HG03280 (cell line): ENCODE data around the gene CRTAC1.

ENCODE experiments used
- ATAC-seq: cut with Tn5 transposase; IDR thresholded peaks from one replicate; pipeline ENCODE4 v1.9.1; 2021; ENCODE audit warnings: mild to moderate bottlenecking, moderate library complexity; ENCODE audit not compliant: unreplicated experiment

CRTAC1 gene

GRCh38 chr10:98030093-98030821 lies at the start of gene CRTAC1:
CRTAC1 (minus strand) TSS chr10:98030621; CDS start chr10:98030472, 149 bp downstream.
- no peak for ATAC-seq

- ATAC-seq = no peak
Observed at GRCh38 chr10:98078774-98079173, 48.4 kb upstream of the CRTAC1 start.

GRCh38 chr10:98077223-98077622 lies 46.8 kb upstream of the CRTAC1 start:
- ATAC-seq = no peak

- ATAC-seq = no peak
Observed at GRCh38 chr10:98076086-98076485, 45.7 kb upstream of the CRTAC1 start.

GRCh38 chr10:98074315-98074911 lies 44.0 kb upstream of the CRTAC1 start:
- ATAC-seq = no peak

GRCh38 chr10:98067165-98067564 lies 36.7 kb upstream of the CRTAC1 start:
- ATAC-seq = no peak

- no peak for ATAC-seq
Observed at GRCh38 chr10:98063740-98064027, 33.3 kb upstream of the CRTAC1 start.

GRCh38 chr10:98062424-98062823 lies 32.0 kb upstream of the CRTAC1 start:
- no peak for ATAC-seq

- ATAC-seq = no peak
Observed at GRCh38 chr10:98060079-98060478, 29.7 kb upstream of the CRTAC1 start.

GRCh38 chr10:98058295-98058694 lies 27.9 kb upstream of the CRTAC1 start:
- ATAC-seq = no peak

- no peak for ATAC-seq
Observed at GRCh38 chr10:98055841-98056516, 25.6 kb upstream of the CRTAC1 start.

- no peak for ATAC-seq
Observed at GRCh38 chr10:98047009-98047741, 16.8 kb upstream of the CRTAC1 start.

GRCh38 chr10:98045785-98046389 lies 15.5 kb upstream of the CRTAC1 start:
- ATAC-seq = peak; percentile 71

GRCh38 chr10:98041352-98042043 lies 11.1 kb upstream of the CRTAC1 start:
- ATAC-seq = no peak

GRCh38 chr10:98039690-98040381 lies 9.4 kb upstream of the CRTAC1 start:
- no peak for ATAC-seq

- no peak for ATAC-seq
Observed at GRCh38 chr10:98038288-98038687, 7.9 kb upstream of the CRTAC1 start.

- no peak for ATAC-seq
Observed at GRCh38 chr10:98035599-98035998, 5.2 kb upstream of the CRTAC1 start.

- ATAC-seq = no peak
Observed at GRCh38 chr10:98033515-98033914, 3.1 kb upstream of the CRTAC1 start.

GRCh38 chr10:98031440-98031839 lies 1.0 kb upstream of the CRTAC1 start:
- ATAC-seq = no peak

- no peak for ATAC-seq
Observed at GRCh38 chr10:98030991-98031431, 590 bp upstream of the CRTAC1 start.
